HG03280 (cell line): Measurements from ENCODE around the gene SLC17A8.
"Not testable (repeated sequence)": the region's sequence is repeated elsewhere in the genome, so short reads cannot be mapped to it uniquely, and the experiment has no call there.

ENCODE experiments used
- ATAC-seq: cut with Tn5 transposase; IDR thresholded peaks from one replicate; pipeline ENCODE4 v1.9.1; 2021; ENCODE audit warnings: mild to moderate bottlenecking, moderate library complexity; ENCODE audit not compliant: unreplicated experiment

The SLC17A8 gene

GRCh38 chr12:100356644-100357223 is at the start of gene SLC17A8:
Gene SLC17A8, plus strand, starts transcription at chr12:100357074. Its CDS starts 318 bp downstream, at chr12:100357392.
- no peak for ATAC-seq

GRCh38 chr12:100308138-100308537 is 48.7 kb upstream of the SLC17A8 start:
- ATAC-seq: not testable (repeated sequence)

GRCh38 chr12:100311317-100311716 is 45.6 kb upstream of the SLC17A8 start:
- ATAC-seq: no peak

DNA sequence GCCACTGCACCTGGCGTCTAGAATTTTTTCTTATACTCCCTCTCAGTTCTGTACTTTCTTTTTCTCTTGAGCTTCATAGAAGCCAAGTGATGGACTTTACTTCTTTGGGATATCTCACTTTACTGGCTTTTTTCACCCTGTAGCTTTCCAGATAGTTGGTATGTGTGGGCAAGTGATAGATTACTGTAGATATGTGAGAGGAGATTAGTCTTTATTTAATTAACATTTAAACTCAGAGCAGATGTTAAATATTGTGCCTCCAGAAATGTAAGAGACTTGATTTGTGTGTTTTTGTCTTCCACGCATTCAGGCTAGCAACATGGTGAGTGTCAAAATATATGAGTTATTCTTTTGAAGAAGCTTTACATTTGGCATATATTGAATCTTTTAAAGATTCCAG is 39.5 kb upstream of the SLC17A8 start:
- no peak for ATAC-seq

DNA sequence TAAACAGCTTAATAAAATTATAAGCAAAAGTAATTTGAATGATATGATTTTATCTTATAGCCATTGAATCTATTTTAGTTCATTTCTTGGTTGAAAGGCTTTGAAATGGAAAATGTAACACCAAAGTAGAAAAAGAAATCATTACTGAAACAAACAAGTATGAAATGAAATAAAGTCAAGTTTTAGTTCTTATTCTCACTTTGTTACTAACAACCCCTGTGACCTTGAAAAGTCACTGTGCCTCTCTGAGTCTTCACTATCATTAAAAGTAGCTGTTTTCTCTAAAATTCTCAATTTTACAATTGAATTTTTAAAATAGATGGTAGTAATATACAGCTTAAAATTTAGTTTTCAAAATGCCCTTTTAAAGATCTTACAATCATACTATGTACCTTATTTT is 32.4 kb upstream of the SLC17A8 start:
- no peak for ATAC-seq

- ATAC-seq: no peak
These were observed 30.7 kb upstream of the SLC17A8 start for GRCh38 chr12:100326208-100326607.

- peak; percentile 88 for ATAC-seq
These were observed 27.1 kb upstream of the SLC17A8 start for GRCh38 chr12:100329800-100330199.

DNA sequence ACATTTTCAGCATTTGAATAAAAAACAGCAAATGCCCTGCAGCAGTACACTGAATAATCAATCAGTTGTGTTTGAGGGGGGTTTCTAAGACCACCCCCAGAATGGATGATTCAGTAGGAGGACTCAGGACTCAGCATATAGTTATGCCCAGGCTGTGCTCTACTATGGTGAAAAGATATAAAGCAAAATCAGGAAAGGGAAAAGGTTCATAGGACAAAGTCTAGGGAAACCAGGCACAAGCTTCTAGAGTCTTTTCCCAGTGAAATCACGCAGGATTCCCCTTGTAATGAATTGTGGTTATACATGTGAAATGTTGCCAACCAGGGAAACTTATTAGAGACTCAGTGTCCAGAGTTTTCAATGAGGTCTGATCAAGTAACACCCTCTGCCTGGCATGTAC is 25.0 kb upstream of the SLC17A8 start:
- no peak for ATAC-seq

- no peak for ATAC-seq
These were observed 24.0 kb upstream of the SLC17A8 start for GRCh38 chr12:100332852-100333251.

GRCh38 chr12:100337299-100337698 is 19.6 kb upstream of the SLC17A8 start:
- no peak for ATAC-seq

GRCh38 chr12:100337727-100338126 is 19.1 kb upstream of the SLC17A8 start:
- no peak for ATAC-seq

DNA sequence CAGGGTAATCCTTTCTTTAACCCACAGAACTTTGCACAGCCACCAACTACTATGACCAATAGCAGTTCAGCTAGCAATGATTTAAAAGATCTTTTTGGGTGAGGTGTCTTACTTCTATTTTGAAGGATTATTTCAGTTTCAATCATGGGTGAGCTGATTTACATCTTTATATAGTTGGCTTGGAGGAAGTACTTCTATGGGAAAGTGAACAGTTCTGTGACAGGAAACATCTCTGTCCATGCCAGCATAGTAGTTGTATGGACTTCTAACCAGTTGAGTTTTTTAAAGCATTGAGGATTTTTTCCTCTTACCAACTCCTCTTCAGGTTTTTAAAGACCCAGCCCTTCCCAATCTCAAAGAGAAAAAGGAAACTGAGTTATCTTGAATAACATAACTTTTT is 17.8 kb upstream of the SLC17A8 start:
- no peak for ATAC-seq

GRCh38 chr12:100342897-100343296 is 14.0 kb upstream of the SLC17A8 start:
- not testable (repeated sequence) for ATAC-seq

GRCh38 chr12:100344351-100344750 is 12.5 kb upstream of the SLC17A8 start:
- not testable (repeated sequence) for ATAC-seq

DNA sequence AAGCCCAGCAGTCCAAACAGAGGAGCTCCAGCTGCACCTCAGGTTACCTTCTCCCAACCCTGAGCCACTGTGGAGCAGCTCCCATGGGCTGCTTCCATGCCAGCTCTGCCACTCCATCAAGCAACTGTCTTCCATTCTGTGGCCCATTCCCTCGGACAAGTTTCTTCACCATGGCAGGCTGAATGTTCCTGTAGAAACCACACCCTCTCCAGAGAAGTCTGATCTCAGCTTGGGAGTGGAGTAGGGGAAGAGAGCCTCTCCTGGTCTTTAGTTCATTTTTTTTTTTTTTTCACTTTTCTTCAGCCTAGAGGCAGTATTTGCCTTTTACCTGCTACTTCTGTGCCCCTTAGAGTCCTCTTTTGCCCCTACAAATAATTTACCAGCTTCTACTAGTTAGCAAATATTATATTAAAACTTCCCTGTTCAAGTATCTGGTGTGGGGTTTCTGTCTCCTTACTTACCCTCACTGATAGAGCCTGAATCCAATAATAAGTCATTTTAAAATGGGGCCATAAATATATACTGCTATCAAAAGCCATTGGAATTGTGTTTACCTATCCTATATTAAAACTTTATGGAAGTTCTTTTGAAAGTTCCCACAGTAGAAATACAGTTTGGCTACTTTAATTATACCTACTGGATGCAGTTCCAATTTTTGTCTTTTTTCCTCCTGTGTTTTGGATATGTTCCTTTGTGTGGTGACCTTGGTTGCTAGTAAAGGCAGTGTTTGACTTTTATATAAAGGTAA is 11.7 kb upstream of the SLC17A8 start:
- ATAC-seq: no peak

DNA sequence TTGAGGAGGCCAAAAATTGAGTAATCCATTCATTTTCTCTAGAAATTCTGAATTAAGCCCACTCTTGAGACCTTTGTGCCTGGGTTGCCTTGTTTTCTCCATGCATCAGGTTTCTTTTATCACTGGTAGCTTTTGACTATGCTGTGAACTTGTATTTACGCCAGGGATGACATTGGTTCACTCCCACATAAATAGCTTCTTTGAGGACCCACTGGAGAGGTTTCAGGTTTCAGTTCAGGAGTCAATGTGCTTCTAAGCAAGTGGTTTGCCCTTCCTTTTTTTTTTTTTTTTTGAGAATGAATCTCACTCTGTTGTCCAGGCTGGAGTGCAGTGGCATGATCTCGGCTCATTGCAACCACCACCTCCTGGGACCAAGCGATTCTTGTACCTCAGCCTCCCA is 10.2 kb upstream of the SLC17A8 start:
- no peak for ATAC-seq

DNA sequence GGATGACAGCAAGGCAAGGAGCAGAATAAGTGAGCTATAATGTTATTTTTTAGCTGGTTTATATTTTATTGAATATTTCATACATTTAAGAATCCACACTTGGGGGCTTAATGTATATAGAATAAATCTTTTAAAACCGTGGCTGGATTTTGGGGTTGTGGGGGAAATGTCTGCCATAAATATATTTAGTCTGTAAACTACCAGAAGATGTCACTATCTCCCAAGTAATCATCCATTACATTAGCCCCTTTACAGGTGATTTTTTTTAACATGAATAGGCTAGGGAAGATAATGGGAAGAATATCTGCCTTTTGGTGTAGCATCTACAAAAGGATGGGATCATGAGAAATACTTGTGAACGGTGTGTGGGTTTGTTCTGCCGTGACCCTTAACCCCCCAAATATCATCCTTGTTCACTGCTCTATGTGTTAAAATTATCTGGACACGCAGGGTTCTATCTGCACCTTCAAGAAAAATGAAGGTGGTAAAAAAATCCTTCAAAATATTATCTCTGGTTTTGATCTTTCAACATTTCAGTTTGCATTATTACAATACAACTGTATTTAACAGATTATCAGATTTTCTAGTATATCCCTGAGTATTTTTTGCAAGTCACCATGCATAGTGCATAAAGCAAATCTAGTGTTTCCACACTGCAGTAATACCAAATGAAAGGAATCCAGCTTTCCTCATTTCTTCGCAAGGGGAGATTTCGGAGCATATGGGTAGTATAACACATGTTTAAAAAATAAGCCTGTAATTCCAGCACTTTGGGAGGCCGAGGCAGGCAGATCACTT is 8.0 kb upstream of the SLC17A8 start:
- ATAC-seq: no peak

GRCh38 chr12:100359248-100359647 is 2.4 kb downstream of the SLC17A8 start:
- ATAC-seq: no peak

- no peak for ATAC-seq
These were observed 2.9 kb downstream of the SLC17A8 start for GRCh38 chr12:100359822-100360221.

DNA sequence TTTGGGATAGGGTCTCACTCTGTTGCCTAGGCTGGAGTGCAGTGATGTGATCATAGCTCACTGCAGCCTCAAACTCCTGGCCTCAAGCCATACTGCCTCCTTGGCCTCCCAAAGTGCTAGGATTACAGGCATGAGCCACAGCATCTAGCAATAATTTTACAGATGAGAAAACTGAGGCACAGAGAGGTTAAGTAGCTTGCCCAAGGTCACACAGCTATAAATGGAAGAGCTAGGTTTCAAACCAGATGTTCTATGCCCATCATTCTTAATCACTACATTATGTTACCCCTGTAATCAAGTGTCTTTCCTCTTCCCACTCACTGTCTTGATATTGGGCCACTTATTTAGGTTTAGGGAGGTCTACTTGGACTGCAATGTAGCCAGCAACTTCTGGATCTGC is 3.6 kb downstream of the SLC17A8 start:
- no peak for ATAC-seq

DNA sequence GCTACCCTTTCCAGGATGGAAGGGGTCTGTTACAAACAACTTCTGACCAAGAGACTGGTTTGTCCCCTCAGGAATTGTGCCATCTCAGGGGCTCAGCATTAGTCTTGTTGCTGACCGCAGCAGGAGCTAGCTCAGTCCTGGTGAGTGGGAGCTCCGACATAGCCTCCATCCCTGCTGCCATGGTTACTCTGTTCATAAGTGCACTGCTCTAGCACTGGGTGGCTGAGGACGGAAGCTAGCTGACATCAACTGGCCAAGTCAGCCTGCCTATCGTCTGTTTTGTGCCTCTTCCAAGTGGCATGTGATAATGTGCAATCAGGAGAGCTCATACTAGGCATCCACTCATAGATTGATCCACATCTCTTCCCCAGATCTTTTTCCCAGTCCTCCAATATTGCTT is 7.5 kb downstream of the SLC17A8 start:
- ATAC-seq: no peak

DNA sequence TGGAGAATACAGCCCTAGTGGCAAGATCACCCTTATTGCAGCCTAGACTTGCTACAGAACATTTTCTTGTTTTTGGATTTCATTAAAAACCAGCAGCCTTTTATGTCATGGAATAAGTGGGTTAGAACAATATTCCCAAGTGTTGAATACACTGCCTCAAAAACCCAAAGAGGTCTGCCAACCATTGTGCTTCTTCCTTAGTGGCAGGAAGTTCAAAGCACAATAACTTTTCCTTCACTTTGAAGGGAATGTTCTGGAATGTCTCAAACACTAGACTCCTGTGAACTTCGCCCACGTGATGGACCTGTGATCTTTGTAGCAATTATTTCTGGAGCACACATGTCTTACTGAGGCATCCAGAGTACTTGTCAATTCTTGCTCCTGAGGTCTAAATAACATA is 8.5 kb downstream of the SLC17A8 start:
- ATAC-seq: no peak
